HCT116 (cell line): ENCODE data around the gene PRPF40A. TPM values are rescaled to one million over a fixed set of nuclear protein-coding genes. Genes with fewer than 3 reads are reported as not detected.

Experiments used
- ATAC-seq: fragments of 200-7000 bp; cut with Tn5 transposase; 2 replicates; pipeline ENCODE4 v1.9.1; 2020; ENCODE audit warnings: mild to moderate bottlenecking, moderate library complexity
- BruUV-seq: library from RNA; stranded (reverse); fragments of 400-500 nt; replicated peaks from 2 replicates; lab custom pipeline; 2021; lab: Mats Ljungman, UMichigan
- CTCF ChIA-PET: fragments of 300-600 bp; sonication (Branson Sonifier 250); formaldehyde crosslinking; loops from one replicate; lab custom pipeline; 2021; ENCODE audit warnings: antibody characterized with exemption; lab: Charles Lee
- POLR2A ChIA-PET: fragments of 300-600, 350-600 bp; sonication (Branson Sonifier 250); formaldehyde crosslinking; loops from one replicate; lab custom pipeline; 2021; ENCODE audit warnings: antibody characterized with exemption; lab: Charles Lee
- RAD21 ChIA-PET, 2 experiments: fragments of 300-600 bp; sonication (Branson Sonifier 250); formaldehyde crosslinking; loops; one replicate each; lab custom pipeline; 2023; ENCODE audit warnings: low total read pairs in 2 of 2; ENCODE audit not compliant: uncharacterized antibody in 2 of 2, unreplicated experiment in 2 of 2, low non-redundant PET in 1 of 2; lab: Charles Lee
- DNase-seq: peaks from one replicate; pipeline ENCODE4 v3.0.0-alpha.2; 2010; ENCODE audit warnings: low read depth, low spot score
- H2AFZ ChIP-seq: fragments of 200-600 bp; shearing (Covaris generic), sonication (generic); 2 replicates; pipeline ENCODE4 v1.6.1; 2017; ENCODE audit warnings: low read depth, mixed run types, mixed read lengths, antibody characterized with exemption, low read length; ENCODE audit not compliant: poor library complexity, severe bottlenecking
- H3K27ac ChIP-seq: 2 replicates; pipeline ENCODE4 v1.5.1; 2012; ENCODE audit warnings: low read depth, low read length
- H3K27me3 ChIP-seq: fragments of 200-600 bp; sonication (generic); 2 replicates; pipeline ENCODE4 v1.6.1; 2016; ENCODE audit warnings: mixed run types, low read length, mixed read lengths; ENCODE audit not compliant: insufficient read depth
- H3K36me3 ChIP-seq, 2 experiments: fragments of 200-500 bp in 1 of 2; fragments of 200-600 bp in 1 of 2; sonication (Bioruptor generic) in 1 of 2; sonication (generic) in 1 of 2; 2 replicates each; pipeline versions ENCODE4 v1.5.1 to v1.6.1; 2014 to 2016; ENCODE audit warnings: low read length in 2 of 2, inconsistent platforms in 1 of 2, mixed read lengths in 1 of 2, mixed run types in 1 of 2; ENCODE audit not compliant: insufficient read depth in 2 of 2, control insufficient read depth in 1 of 2
- H3K4me1 ChIP-seq, 2 experiments: fragments of 200-600 bp in 1 of 2; sonication (generic) in 1 of 2; 2 replicates each; pipeline versions ENCODE4 v1.5.1 to v1.6.1; 2012 to 2017; ENCODE audit warnings: low read length in 2 of 2, inconsistent platforms in 1 of 2, mild to moderate bottlenecking in 1 of 2, mixed read lengths in 1 of 2, mixed run types in 1 of 2, moderate library complexity in 1 of 2; ENCODE audit not compliant: insufficient read depth in 2 of 2, control insufficient read depth in 1 of 2
- H3K4me2 ChIP-seq: fragments of 200-600 bp; sonication (generic); 2 replicates; pipeline ENCODE4 v1.6.1; 2017; ENCODE audit warnings: mixed run types, low read length, mixed read lengths
- H3K4me3 ChIP-seq, 2 experiments: fragments of 200-600 bp in 1 of 2; sonication (generic) in 1 of 2; replicated peaks in 1 of 2; 2 replicates each; pipeline ENCODE4 v1.5.1; 2011 to 2016; ENCODE audit warnings: low read length in 2 of 2, control low read depth in 1 of 2, low read depth in 1 of 2, mild to moderate bottlenecking in 1 of 2, mixed read lengths in 1 of 2, mixed run types in 1 of 2
- H3K79me2 ChIP-seq: fragments of 200-600 bp; sonication (generic); 2 replicates; pipeline ENCODE4 v1.6.1; 2017; ENCODE audit warnings: mild to moderate bottlenecking, mixed run types, low read length, moderate library complexity, mixed read lengths; ENCODE audit not compliant: insufficient read depth
- H3K9ac ChIP-seq: fragments of 200-600 bp; sonication (generic); 2 replicates; pipeline ENCODE4 v1.6.1; 2016; ENCODE audit warnings: low read length, mixed read lengths
- H3K9me2 ChIP-seq: fragments of 200-600 bp; sonication (generic), shearing (Covaris generic); 2 replicates; pipeline ENCODE4 v1.6.1; 2017; ENCODE audit warnings: mixed run types, mild to moderate bottlenecking, moderate library complexity; ENCODE audit not compliant: insufficient read depth
- H3K9me3 ChIP-seq, 2 experiments: fragments of 200-500 bp in 1 of 2; fragments of 200-600 bp in 1 of 2; sonication (Bioruptor generic) in 1 of 2; sonication (generic) in 1 of 2; 2 replicates each; pipeline ENCODE4 v1.6.1; 2014 to 2017; ENCODE audit warnings: low read length in 2 of 2, mixed read lengths in 2 of 2, inconsistent platforms in 1 of 2, low read depth in 1 of 2, mild to moderate bottlenecking in 1 of 2, mixed run types in 1 of 2, moderate library complexity in 1 of 2; ENCODE audit not compliant: control insufficient read depth in 1 of 2, insufficient read depth in 1 of 2
- H4K20me1 ChIP-seq: fragments of 200-600 bp; sonication (generic), shearing (Covaris generic); 2 replicates; pipeline ENCODE4 v1.6.1; 2017; ENCODE audit warnings: mixed run types, mild to moderate bottlenecking, moderate library complexity; ENCODE audit not compliant: insufficient read depth
- CEBPB ChIP-seq: IDR thresholded peaks from 2 replicates; pipeline ENCODE4 v1.6.1; 2012; ENCODE audit warnings: low read depth
- CTCF ChIP-seq, 3 experiments: fragments of 200-600 bp in 1 of 3; sonication (generic) in 1 of 3; IDR thresholded peaks in 2 of 3; conservative IDR thresholded peaks in 1 of 3; 2 replicates each; pipeline ENCODE4 v1.5.1; 2012 to 2017; ENCODE audit warnings: low read depth in 2 of 3, low read length in 2 of 3, antibody characterized with exemption in 1 of 3, borderline replicate concordance in 1 of 3, control low read depth in 1 of 3, mild to moderate bottlenecking in 1 of 3, mixed read lengths in 1 of 3, mixed run types in 1 of 3, moderate library complexity in 1 of 3; ENCODE audit not compliant: insufficient read depth in 1 of 3
- ELF1 ChIP-seq: IDR thresholded peaks from 2 replicates; pipeline ENCODE4 v1.6.1; 2012; ENCODE audit warnings: low read depth, borderline replicate concordance
- JUND ChIP-seq: IDR thresholded peaks from 2 replicates; pipeline ENCODE4 v1.6.1; 2012
- MAX ChIP-seq: IDR thresholded peaks from 2 replicates; pipeline ENCODE4 v1.6.1; 2012
- RAD21 ChIP-seq: IDR thresholded peaks from 2 replicates; pipeline ENCODE4 v1.6.1; 2012; ENCODE audit warnings: low read depth, mild to moderate bottlenecking
- SP1 ChIP-seq: IDR thresholded peaks from 2 replicates; pipeline ENCODE4 v1.6.1; 2012; ENCODE audit warnings: low read depth
- YY1 ChIP-seq: IDR thresholded peaks from 2 replicates; pipeline ENCODE4 v1.6.1; 2011; ENCODE audit warnings: low read length, low read depth, moderate library complexity, mild to moderate bottlenecking; ENCODE audit not compliant: insufficient replicate concordance; ENCODE audit errors: extremely low read depth
- ZFX ChIP-seq: fragments of 450-650 bp; IDR thresholded peaks from 2 replicates; pipeline ENCODE4 v1.6.1; 2017
- ZNF274 ChIP-seq: fragments of 200-500 bp; sonication (Bioruptor generic); IDR thresholded peaks from 2 replicates; pipeline ENCODE4 v1.6.1; 2014; ENCODE audit warnings: mild to moderate bottlenecking, low read depth, low read length, inconsistent platforms
- intact Hi-C: fragments of 100-400 bp; cut with micrococcal nuclease; formaldehyde crosslinking; loops from 2 replicates; pipeline ENCODE4 v1.10.0; 2022
- total RNA-seq: library from RNA; stranded (reverse); gene quantifications from one replicate; pipeline ENCODE4 v1.2.1, GENCODE V29; 2021; ENCODE audit not compliant: unreplicated experiment

Gene PRPF40A
- total RNA-seq, 1 experiment from 2014 or later, result 171 TPM

GRCh38 chr2:152715112-152715511, 2.1 kb downstream of the PRPF40A start:
- ChIA-PET CTCF (no interaction called here), RAD21 (no interaction called here), POLR2A (no interaction called here)
- no peak for DNase-seq
- H4K20me1 ChIP-seq, result peaks cover 37% of the 10 kb centered on the region
- H3K9me3 ChIP-seq, result no peaks in the 10 kb centered on the region
- H3K9ac ChIP-seq, result no peak overlapping the region
- H3K4me1 ChIP-seq, result peaks cover 3 to 17% of the 10 kb centered on the region in 2 experiments; a peak in 3 of 4 replicates
- H2AFZ ChIP-seq, result no peak overlapping the region
- H3K9me2 ChIP-seq, result no peaks in the 10 kb centered on the region
- TF ChIP-seq ELF1 (no peak), ZNF274 (no peak), JUND (no peak), CEBPB (no peak), CTCF (IDR thresholded peaks at IDR 0.05 in 2 of 3, conservative IDR thresholded peaks at IDR 0.05 in 1 of 3; ENCODE audit: borderline replicate concordance in 1 of 3, insufficient read depth in 1 of 3, low read depth in 2 of 3, low read length in 2 of 3) (no peak), YY1 (no peak), ZFX (no peak)
- H3K79me2 ChIP-seq, result peaks cover 85% of the 10 kb centered on the region
- ATAC-seq, result no peak
- H3K4me3 ChIP-seq, result no peak overlapping the region
- H3K27me3 ChIP-seq, result no peaks in the 10 kb centered on the region
- no TSS peak for BruUV-seq
- H3K27ac ChIP-seq, result no peak overlapping the region
- H3K4me2 ChIP-seq, result peak overlapping the region; percentile 82; the same call in 1 of the 2 replicates
- peaks cover 21 to 47% of the 10 kb centered on the region in 2 experiments for H3K36me3 ChIP-seq
- intact Hi-C loops, result no loop called here

- BruUV-seq, result no TSS peak
- no peak for TF ChIP-seq RAD21
- TF ChIP-seq MAX, result no peak
- no peak for TF ChIP-seq SP1
- peaks cover 100% of the 10 kb centered on the region for H3K79me2 ChIP-seq
- POLR2A ChIA-PET, result no interaction called here
- intact Hi-C loops, result no loop called here
- H3K4me2 ChIP-seq, result no peak overlapping the region
- peaks cover 52% of the 10 kb centered on the region for H4K20me1 ChIP-seq
- CTCF ChIA-PET, result no interaction called here
- H3K4me1 ChIP-seq, result peaks cover 3 to 7% of the 10 kb centered on the region in 2 experiments; a peak in 3 of 4 replicates
- H3K27me3 ChIP-seq, result no peaks in the 10 kb centered on the region
- H3K36me3 ChIP-seq, result peaks cover 21 to 60% of the 10 kb centered on the region in 2 experiments
- no peak overlapping the region for H3K27ac ChIP-seq
- ATAC-seq (no peak), DNase-seq (no peak)
- RAD21 ChIA-PET, result no interaction called here
- H3K9me2 ChIP-seq, result no peaks in the 10 kb centered on the region
- H3K9me3 ChIP-seq, result no peaks in the 10 kb centered on the region
- H2AFZ ChIP-seq, result no peak overlapping the region
- no peak overlapping the region for H3K9ac ChIP-seq
- no peak overlapping the region for H3K4me3 ChIP-seq
Observed at GRCh38 chr2:152710713-152711112, 6.5 kb downstream of the PRPF40A start.
